Myocyte (in vitro differentiated cells): ENCODE measurements around the gene NKX6-2. TPM values are rescaled to one million over a fixed set of nuclear protein-coding genes. Genes with fewer than 3 reads are reported as not detected.

ENCODE experiments used
- DNase-seq: peaks from one replicate; pipeline ENCODE4 v3.0.0-alpha.2; 2012; ENCODE audit warnings: low read depth
- total RNA-seq: library from RNA; depleted of rRNA; stranded (reverse); fragments of >200 nt; gene quantifications from 2 replicates; pipeline ENCODE4 v1.2.3, GENCODE V29; 2014

Gene NKX6-2
- total RNA-seq, 1 donor from 2014 or later: not detected

GRCh38 chr10:132813560-132814468, 27.9 kb upstream of the NKX6-2 start:
- DNase-seq: no peak

- DNase-seq: no peak
These were observed 27.1 kb upstream of the NKX6-2 start for GRCh38 chr10:132813001-132813401.

- DNase-seq: no peak
These were observed 26.6 kb upstream of the NKX6-2 start for GRCh38 chr10:132812520-132812919.

- DNase-seq: no peak
These were observed 26.0 kb upstream of the NKX6-2 start for GRCh38 chr10:132811891-132812481.

- no peak for DNase-seq
These were observed 25.1 kb upstream of the NKX6-2 start for GRCh38 chr10:132810807-132811700.

GRCh38 chr10:132810141-132810806, 24.3 kb upstream of the NKX6-2 start:
- no peak for DNase-seq

- DNase-seq: no peak
These were observed 23.5 kb upstream of the NKX6-2 start for GRCh38 chr10:132809232-132810140.

- DNase-seq: no peak
These were observed 22.7 kb upstream of the NKX6-2 start for GRCh38 chr10:132808383-132809231.

- DNase-seq: no peak
These were observed 21.7 kb upstream of the NKX6-2 start for GRCh38 chr10:132807621-132808049.

- DNase-seq: no peak
These were observed 20.6 kb upstream of the NKX6-2 start for GRCh38 chr10:132806561-132807003.

- DNase-seq: no peak
These were observed 20.2 kb upstream of the NKX6-2 start for GRCh38 chr10:132806110-132806509.

- DNase-seq: no peak
These were observed 19.7 kb upstream of the NKX6-2 start for GRCh38 chr10:132805599-132805998.

GRCh38 chr10:132804785-132805426, 19.0 kb upstream of the NKX6-2 start:
- DNase-seq: no peak

GRCh38 chr10:132804287-132804686, 18.3 kb upstream of the NKX6-2 start:
- DNase-seq: no peak

GRCh38 chr10:132803416-132804210, 17.7 kb upstream of the NKX6-2 start:
- DNase-seq: no peak

GRCh38 chr10:132802694-132803320, 16.9 kb upstream of the NKX6-2 start:
- no peak for DNase-seq

- no peak for DNase-seq
These were observed 16.1 kb upstream of the NKX6-2 start for GRCh38 chr10:132802048-132802447.
